Central memory CD8-positive, alpha-beta T cell (primary cell): ENCODE measurements around the gene UFL1.
A peak's percentile ranks its signal among the peaks of the same experiment; 100 is the strongest.
"Not testable (repeated sequence)": the region's sequence is repeated elsewhere in the genome, so short reads cannot be mapped to it uniquely, and the experiment has no call there.

Source experiments
- ATAC-seq: fragments of 150-1000 bp; cut with Tn5 transposase; replicated peaks from 2 replicates; pipeline ENCODE4 v1.10.0; 2022; ENCODE audit warnings: mild to moderate bottlenecking, moderate FRiP score, moderate number of reproducible peaks; ENCODE audit not compliant: poor library complexity, severe bottlenecking; ENCODE audit errors: extremely low read depth
- DNase-seq, 2 donors: peaks; one replicate each; pipeline ENCODE4 v3.0.0; 2021; ENCODE audit warnings: low spot score in 2 of 2
- H3K27ac Mint-ChIP-seq: one replicate; pipeline ENCODE4 v1.8.0; 2022; ENCODE audit warnings: low read depth, mild to moderate bottlenecking, moderate library complexity, mixed read lengths
- H3K27me3 Mint-ChIP-seq: one replicate; pipeline ENCODE4 v1.8.0; 2022; ENCODE audit warnings: mixed read lengths
- H3K36me3 Mint-ChIP-seq: one replicate; pipeline ENCODE4 v1.8.0; 2022; ENCODE audit warnings: mild to moderate bottlenecking, moderate library complexity, mixed read lengths; ENCODE audit not compliant: insufficient read depth
- H3K4me1 Mint-ChIP-seq: one replicate; pipeline ENCODE4 v1.8.0; 2022; ENCODE audit warnings: mixed read lengths
- H3K4me3 Mint-ChIP-seq: one replicate; pipeline ENCODE4 v1.8.0; 2022; ENCODE audit warnings: mild to moderate bottlenecking, moderate library complexity, mixed read lengths
- H3K9me3 Mint-ChIP-seq: one replicate; pipeline ENCODE4 v1.8.0; 2022; ENCODE audit warnings: mixed read lengths

UFL1 gene

GRCh38 chr6:96521644-96522464, at the start of gene UFL1:
TSS of gene UFL1 (plus strand) at chr6:96521806. CDS start at chr6:96521874, 68 bp downstream.
- peak within 1 kb of the TSS; percentile 99 for H3K27ac Mint-ChIP-seq
- H3K4me3 Mint-ChIP-seq = peak within 1 kb of the TSS; percentile 99
- H3K27me3 Mint-ChIP-seq = no peaks in the 10 kb centered on the region
- DNase-seq (peak; percentile 90 to 94), ATAC-seq (peak; percentile 88)
- H3K9me3 Mint-ChIP-seq = no peaks in the 10 kb centered on the region
- H3K4me1 Mint-ChIP-seq = peaks cover 23% of the 10 kb centered on the region
- peaks cover 30% of the 10 kb centered on the region for H3K36me3 Mint-ChIP-seq

GRCh38 chr6:96472291-96472690, 49.3 kb upstream of the UFL1 start:
- H3K4me1 Mint-ChIP-seq, DNase-seq, H3K27ac Mint-ChIP-seq: not testable (repeated sequence)

GRCh38 chr6:96478695-96479094, 42.9 kb upstream of the UFL1 start:
- H3K27me3 Mint-ChIP-seq = no peaks in the 10 kb centered on the region
- H3K36me3 Mint-ChIP-seq = peaks cover 1% of the 10 kb centered on the region
- no peak overlapping the region for H3K27ac Mint-ChIP-seq
- no peak for DNase-seq
- H3K4me3 Mint-ChIP-seq = no peak overlapping the region
- no peaks in the 10 kb centered on the region for H3K4me1 Mint-ChIP-seq
- no peaks in the 10 kb centered on the region for H3K9me3 Mint-ChIP-seq
- no peak for ATAC-seq

More at GRCh38 chr6:96472291-96472690, 49.3 kb upstream of the UFL1 start:
- H3K27me3 Mint-ChIP-seq, H3K9me3 Mint-ChIP-seq, ATAC-seq, H3K4me3 Mint-ChIP-seq, H3K36me3 Mint-ChIP-seq: not testable (repeated sequence)

GRCh38 chr6:96491926-96492325, 29.7 kb upstream of the UFL1 start:
- Mint-ChIP-seq H3K9me3 (no peaks in the 10 kb centered on the region), H3K36me3 (no peaks in the 10 kb centered on the region)
- DNase-seq = no peak

GRCh38 chr6:96499781-96500180, 21.8 kb upstream of the UFL1 start:
- Mint-ChIP-seq H3K4me3 (peak overlapping the region; percentile 49), H3K36me3 (peaks cover 5% of the 10 kb centered on the region), H3K4me1 (peaks cover 39% of the 10 kb centered on the region), H3K27me3 (no peaks in the 10 kb centered on the region), H3K27ac (peak overlapping the region; percentile 87), H3K9me3 (no peaks in the 10 kb centered on the region)
- peak; percentile 99 for ATAC-seq
- DNase-seq = peak; percentile 43 to 71

More at GRCh38 chr6:96491926-96492325, 29.7 kb upstream of the UFL1 start:
- peaks cover 2% of the 10 kb centered on the region for H3K4me1 Mint-ChIP-seq
- no peak for ATAC-seq
- H3K27ac Mint-ChIP-seq = no peak overlapping the region
- H3K4me3 Mint-ChIP-seq = no peak overlapping the region
- peaks cover 10% of the 10 kb centered on the region for H3K27me3 Mint-ChIP-seq

- Mint-ChIP-seq H3K27ac (no peak overlapping the region), H3K36me3 (peaks cover 3% of the 10 kb centered on the region), H3K9me3 (no peaks in the 10 kb centered on the region), H3K27me3 (no peaks in the 10 kb centered on the region), H3K4me3 (no peak overlapping the region), H3K4me1 (peaks cover 28% of the 10 kb centered on the region)
- ATAC-seq (no peak), DNase-seq (no peak)
Measured at GRCh38 chr6:96502915-96503314, 18.7 kb upstream of the UFL1 start.

GRCh38 chr6:96505363-96505762, 16.2 kb upstream of the UFL1 start:
- peaks cover 10% of the 10 kb centered on the region for H3K9me3 Mint-ChIP-seq
- H3K36me3 Mint-ChIP-seq = no peaks in the 10 kb centered on the region
- ATAC-seq (no peak), DNase-seq (no peak)
- no peak overlapping the region for H3K27ac Mint-ChIP-seq
- no peaks in the 10 kb centered on the region for H3K27me3 Mint-ChIP-seq
- peaks cover 3% of the 10 kb centered on the region for H3K4me1 Mint-ChIP-seq
- H3K4me3 Mint-ChIP-seq = no peak overlapping the region

GRCh38 chr6:96509281-96509680, 12.3 kb upstream of the UFL1 start:
- DNase-seq (no peak), ATAC-seq (no peak)
- Mint-ChIP-seq H3K4me1 (no peaks in the 10 kb centered on the region), H3K36me3 (no peaks in the 10 kb centered on the region), H3K9me3 (peaks cover 10% of the 10 kb centered on the region), H3K27ac (no peak overlapping the region), H3K4me3 (no peak overlapping the region), H3K27me3 (no peaks in the 10 kb centered on the region)

- DNase-seq (no peak), ATAC-seq (no peak)
- peak overlapping the region; percentile 99 for H3K27ac Mint-ChIP-seq
- H3K27me3 Mint-ChIP-seq = no peaks in the 10 kb centered on the region
- H3K36me3 Mint-ChIP-seq = peaks cover 20% of the 10 kb centered on the region
- H3K4me1 Mint-ChIP-seq = peaks cover 23% of the 10 kb centered on the region
- H3K9me3 Mint-ChIP-seq = no peaks in the 10 kb centered on the region
- peak overlapping the region; percentile 99 for H3K4me3 Mint-ChIP-seq
Measured at GRCh38 chr6:96520171-96521115, 1.2 kb upstream of the UFL1 start.

GRCh38 chr6:96521306-96521643, 331 bp upstream of the UFL1 start:
- DNase-seq (no peak), ATAC-seq (no peak)
- peak overlapping the region; percentile 99 for H3K4me3 Mint-ChIP-seq
- H3K27me3 Mint-ChIP-seq = no peaks in the 10 kb centered on the region
- peak overlapping the region; percentile 99 for H3K27ac Mint-ChIP-seq
- peaks cover 26% of the 10 kb centered on the region for H3K36me3 Mint-ChIP-seq
- no peaks in the 10 kb centered on the region for H3K9me3 Mint-ChIP-seq
- peaks cover 23% of the 10 kb centered on the region for H3K4me1 Mint-ChIP-seq

GRCh38 chr6:96522465-96523009, 931 bp downstream of the UFL1 start:
- peaks cover 35% of the 10 kb centered on the region for H3K36me3 Mint-ChIP-seq
- no peaks in the 10 kb centered on the region for H3K27me3 Mint-ChIP-seq
- peak overlapping the region; percentile 99 for H3K27ac Mint-ChIP-seq
- H3K9me3 Mint-ChIP-seq = no peaks in the 10 kb centered on the region
- ATAC-seq (no peak), DNase-seq (no peak)
- peaks cover 23% of the 10 kb centered on the region for H3K4me1 Mint-ChIP-seq
- H3K4me3 Mint-ChIP-seq = peak overlapping the region; percentile 99

GRCh38 chr6:96528193-96528592, 6.6 kb downstream of the UFL1 start:
- ATAC-seq = no peak
- Mint-ChIP-seq H3K4me3 (no peak overlapping the region), H3K36me3 (peaks cover 55% of the 10 kb centered on the region), H3K27me3 (no peaks in the 10 kb centered on the region), H3K4me1 (peaks cover 28% of the 10 kb centered on the region), H3K9me3 (no peaks in the 10 kb centered on the region), H3K27ac (no peak overlapping the region)
- DNase-seq = no peak
